Endothelial cell of umbilical vein (primary cell): ENCODE results near the gene IAPP. TPM values are rescaled to one million over a fixed set of nuclear protein-coding genes. Genes with fewer than 3 reads are reported as not detected.

Experiments
- BruUV-seq: library from RNA; stranded (reverse); fragments of 400-500 nt; replicated peaks from 2 replicates; lab custom pipeline; 2021; lab: Mats Ljungman, UMichigan
- CTCF ChIA-PET: fragments of 300-600, 350-600 bp; sonication (Branson Sonifier 250); formaldehyde crosslinking; loops from one replicate; lab custom pipeline; 2021; ENCODE audit warnings: antibody characterized with exemption, inconsistent platforms; lab: Charles Lee
- POLR2A ChIA-PET: fragments of 300-600, 350-600 bp; sonication (Branson Sonifier 250); formaldehyde crosslinking; loops from one replicate; lab custom pipeline; 2021; ENCODE audit warnings: antibody characterized with exemption, inconsistent platforms; lab: Charles Lee
- DNase-seq: peaks from one replicate; pipeline ENCODE4 v3.0.0-alpha.2; 2011; ENCODE audit warnings: low read depth, low spot score
- FAIRE-seq: peaks from 2 replicates; lab custom pipeline; 2011; peaks lifted over from hg19 to GRCh38; lab: Jason Lieb, UNC
- H2AFZ ChIP-seq: 2 replicates; pipeline ENCODE4 v1.6.0; 2012; ENCODE audit warnings: low read depth, low read length, control low read depth, inconsistent platforms
- H3K27ac ChIP-seq: 2 replicates; pipeline ENCODE4 v1.5.1; 2011; ENCODE audit warnings: low read depth, mild to moderate bottlenecking, control low read depth, low read length, moderate library complexity; ENCODE audit not compliant: insufficient read depth
- H3K27me3 ChIP-seq, 2 experiments: 2 replicates each; pipeline versions ENCODE4 v1.6.0 to v1.6.1; 2011; ENCODE audit warnings: low read length in 2 of 2, mixed read lengths in 1 of 2; ENCODE audit not compliant: control insufficient read depth in 2 of 2, insufficient read depth in 2 of 2
- H3K36me3 ChIP-seq, 2 experiments: 2 replicates in 1 of 2; 3 replicates in 1 of 2; pipeline ENCODE4 v1.5.1; 2011; ENCODE audit warnings: low read length in 2 of 2, mild to moderate bottlenecking in 1 of 2, moderate library complexity in 1 of 2; ENCODE audit not compliant: control insufficient read depth in 2 of 2, insufficient read depth in 2 of 2; ENCODE audit errors: extremely low read depth in 1 of 2
- H3K4me1 ChIP-seq: 3 replicates; pipeline ENCODE4 v1.5.1; 2011; ENCODE audit warnings: mild to moderate bottlenecking, low read length; ENCODE audit not compliant: control insufficient read depth, insufficient read depth; ENCODE audit errors: extremely low read depth
- H3K4me2 ChIP-seq: 2 replicates; pipeline ENCODE4 v1.6.1; 2011; ENCODE audit warnings: low read length, control low read depth, mixed read lengths; ENCODE audit not compliant: insufficient read depth
- H3K4me3 ChIP-seq, 3 experiments: fragments of 200-600 bp in 1 of 3; sonication (generic), shearing (Covaris generic) in 1 of 3; replicated peaks in 1 of 3; 2 replicates each; pipeline ENCODE4 v1.5.1; 2011 to 2016; ENCODE audit warnings: control low read depth in 3 of 3, low read length in 3 of 3, mild to moderate bottlenecking in 2 of 3, inconsistent platforms in 1 of 3, low read depth in 1 of 3, moderate library complexity in 1 of 3; ENCODE audit not compliant: insufficient read depth in 1 of 3
- H3K79me2 ChIP-seq: 2 replicates; pipeline ENCODE4 v1.6.0; 2012; ENCODE audit warnings: low read length, inconsistent platforms; ENCODE audit not compliant: control insufficient read depth, insufficient read depth
- H3K9ac ChIP-seq: replicated peaks from 2 replicates; pipeline ENCODE3; 2011; ENCODE audit warnings: low read length, control low read depth; ENCODE audit not compliant: insufficient read depth; ENCODE audit errors: extremely low read depth
- H3K9me1 ChIP-seq: replicated peaks from 3 replicates; pipeline ENCODE4 v1.6.0; 2011; ENCODE audit warnings: mild to moderate bottlenecking, low read length; ENCODE audit not compliant: control insufficient read depth, insufficient read depth; ENCODE audit errors: extremely low read depth
- H3K9me3 ChIP-seq: replicated peaks from 2 replicates; pipeline ENCODE4 v1.5.1; 2012; ENCODE audit warnings: low read length, inconsistent platforms; ENCODE audit not compliant: control insufficient read depth, insufficient read depth
- H4K20me1 ChIP-seq: replicated peaks from 2 replicates; pipeline ENCODE3; 2011; ENCODE audit warnings: mild to moderate bottlenecking, low read length; ENCODE audit not compliant: control insufficient read depth, insufficient read depth; ENCODE audit errors: extremely low read depth
- EZH2 ChIP-seq: IDR thresholded peaks from 2 replicates; pipeline ENCODE4 v1.6.1; 2012; ENCODE audit warnings: borderline replicate concordance, low read depth, mild to moderate bottlenecking, moderate library complexity, low read length, inconsistent platforms; ENCODE audit not compliant: severe bottlenecking
- FOS ChIP-seq: IDR thresholded peaks from 2 replicates; pipeline ENCODE4 v1.6.1; 2011; ENCODE audit warnings: mild to moderate bottlenecking, low read length, moderate library complexity, borderline replicate concordance; ENCODE audit not compliant: insufficient read depth
- GATA2 ChIP-seq: IDR thresholded peaks from 2 replicates; pipeline ENCODE4 v1.7.0; 2011; ENCODE audit warnings: low read depth, mild to moderate bottlenecking, moderate library complexity, mixed read lengths, low read length; ENCODE audit not compliant: insufficient read length, insufficient read depth
- JUN ChIP-seq: IDR thresholded peaks from 2 replicates; pipeline ENCODE4 v1.6.1; 2011; ENCODE audit warnings: borderline replicate concordance, low read depth; ENCODE audit not compliant: insufficient read length, insufficient read depth
- MAX ChIP-seq: IDR thresholded peaks from 2 replicates; pipeline ENCODE4 v1.6.1; 2011; ENCODE audit not compliant: insufficient read depth, insufficient read length
- MYC ChIP-seq: IDR thresholded peaks from one replicate; pipeline ENCODE4 v1.6.1; 2011; ENCODE audit warnings: mild to moderate bottlenecking, low read depth, low read length
- POLR2A ChIP-seq: IDR thresholded peaks from 2 replicates; pipeline ENCODE4 v1.6.1; 2012; ENCODE audit warnings: low read depth, mild to moderate bottlenecking, control low read depth, low read length
- POLR2AphosphoS5 ChIP-seq: IDR thresholded peaks from 2 replicates; pipeline ENCODE4 v1.6.1; 2012; ENCODE audit warnings: low read depth, mild to moderate bottlenecking, control low read depth, low read length, moderate library complexity; ENCODE audit not compliant: insufficient read depth
- dilution Hi-C: fragments of 300-500 bp; cut with MboI; formaldehyde crosslinking; loops from one replicate; pipeline ENCODE4 v1.15.0; 2019; ENCODE audit warnings: low sequenced_read_pairs; ENCODE audit not compliant: extremely low pct_ligation_motif_present
- intact Hi-C: fragments of 100-400 bp; cut with micrococcal nuclease; formaldehyde crosslinking; loops from one replicate; pipeline ENCODE4 v1.10.0; 2022
- polyA plus RNA-seq, 4 experiments: library from polyadenylated mRNA; depleted of rRNA in 3 of 4; stranded (reverse) in 3 of 4; unstranded in 1 of 4; fragments of >200 nt; gene quantifications; 2 replicates each; pipeline versions ENCODE4 v1.2.1 to v1.2.3, GENCODE V29; 2011 to 2012; ENCODE audit warnings: missing spikeins in 1 of 4
- total RNA-seq: library from RNA; stranded (reverse); gene quantifications from 2 replicates; pipeline ENCODE4 v1.2.3, GENCODE V29; 2021
- TF ChIP-seq, protein P1 (sequence below), 2 donors: IDR thresholded peaks; 1 replicate in 1 of 2; 2 replicates in 1 of 2; pipeline ENCODE4 v1.5.1; 2011; ENCODE audit warnings: low read length in 2 of 2, mild to moderate bottlenecking in 2 of 2, moderate library complexity in 2 of 2, control low read depth in 1 of 2, inconsistent platforms in 1 of 2, low read depth in 1 of 2; ENCODE audit not compliant: insufficient read depth in 1 of 2; ENCODE audit errors: extremely low read depth in 1 of 2

IAPP gene
- total and polyA plus RNA-seq, 2 donors (not counting 3 experiments of a cell fraction or from before 2014, with no cell fraction given) = not detected

DNA sequence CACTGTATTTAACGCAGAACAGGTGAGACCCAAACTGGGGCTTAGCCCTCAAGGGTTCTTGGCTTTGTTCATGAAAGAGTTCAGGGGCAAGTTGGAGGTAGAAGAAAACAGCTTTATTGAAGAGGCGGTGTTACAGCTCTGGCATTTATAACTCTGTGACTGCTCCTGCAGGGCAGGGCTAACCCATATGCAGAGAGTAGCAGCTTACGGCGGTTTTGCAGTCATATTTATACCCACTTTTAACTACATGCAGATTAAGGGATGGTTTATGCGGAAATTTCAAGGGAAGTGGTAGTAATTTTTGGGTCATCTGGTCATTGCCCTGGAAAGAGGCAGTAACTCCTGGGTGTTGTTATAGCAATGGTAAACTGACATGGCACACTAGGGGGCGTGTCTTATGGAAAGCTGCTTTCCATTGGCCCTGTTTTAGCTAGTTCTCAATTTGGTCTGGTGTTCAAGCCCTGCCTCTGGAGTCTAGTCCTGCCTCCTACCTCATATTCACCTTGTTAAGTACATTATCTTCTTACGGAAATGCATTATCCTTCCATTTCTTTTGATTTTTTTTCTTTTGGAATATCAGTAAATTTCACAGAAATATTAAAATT is 1.8 kb upstream of the IAPP start:
- Histone ChIP-seq H3K9me1 (no peaks in the 10 kb centered on the region), H3K79me2 (no peaks in the 10 kb centered on the region), H3K27me3 (no peaks in the 10 kb centered on the region), H3K4me3 (no peak overlapping the region), H3K4me2 (no peak overlapping the region), H3K4me1 (peaks cover 9% of the 10 kb centered on the region), H3K27ac (no peak overlapping the region), H3K9me3 (no peaks in the 10 kb centered on the region), H4K20me1 (no peaks in the 10 kb centered on the region), H3K9ac (no peak overlapping the region), H2AFZ (peak overlapping the region; percentile 14), H3K36me3 (no peaks in the 10 kb centered on the region)
- BruUV-seq = no TSS peak
- ChIA-PET CTCF (interaction anchor here (1.4 kb wide), 1 partner anchor 75 kb away, joined by 3 read pairs; no protein-coding TSS in a partner anchor), POLR2A (no interaction called here)
- TF ChIP-seq MAX = no peak
- TF ChIP-seq, protein P1, sequence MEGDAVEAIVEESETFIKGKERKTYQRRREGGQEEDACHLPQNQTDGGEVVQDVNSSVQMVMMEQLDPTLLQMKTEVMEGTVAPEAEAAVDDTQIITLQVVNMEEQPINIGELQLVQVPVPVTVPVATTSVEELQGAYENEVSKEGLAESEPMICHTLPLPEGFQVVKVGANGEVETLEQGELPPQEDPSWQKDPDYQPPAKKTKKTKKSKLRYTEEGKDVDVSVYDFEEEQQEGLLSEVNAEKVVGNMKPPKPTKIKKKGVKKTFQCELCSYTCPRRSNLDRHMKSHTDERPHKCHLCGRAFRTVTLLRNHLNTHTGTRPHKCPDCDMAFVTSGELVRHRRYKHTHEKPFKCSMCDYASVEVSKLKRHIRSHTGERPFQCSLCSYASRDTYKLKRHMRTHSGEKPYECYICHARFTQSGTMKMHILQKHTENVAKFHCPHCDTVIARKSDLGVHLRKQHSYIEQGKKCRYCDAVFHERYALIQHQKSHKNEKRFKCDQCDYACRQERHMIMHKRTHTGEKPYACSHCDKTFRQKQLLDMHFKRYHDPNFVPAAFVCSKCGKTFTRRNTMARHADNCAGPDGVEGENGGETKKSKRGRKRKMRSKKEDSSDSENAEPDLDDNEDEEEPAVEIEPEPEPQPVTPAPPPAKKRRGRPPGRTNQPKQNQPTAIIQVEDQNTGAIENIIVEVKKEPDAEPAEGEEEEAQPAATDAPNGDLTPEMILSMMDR (IDR thresholded peaks at IDR 0.05; ENCODE audit: extremely low read depth in 1 of 2, insufficient read depth in 1 of 2, low read depth in 1 of 2, low read length in 2 of 2) = no peak
- TF ChIP-seq POLR2A = no peak
- TF ChIP-seq EZH2 = no peak
- TF ChIP-seq POLR2AphosphoS5 = no peak
- TF ChIP-seq GATA2 = no peak
- no peak for TF ChIP-seq MYC
- no peak for TF ChIP-seq JUN
- no peak for TF ChIP-seq FOS
- intact Hi-C loops = no loop called here
- FAIRE-seq (no peak), DNase-seq (no peak)
- dilution Hi-C loops = no loop called here
